ENCODE results near the gene CARNS1. TPM values are rescaled to one million over a fixed set of nuclear protein-coding genes. Genes with fewer than 3 reads are reported as not detected.

Gene CARNS1
- total and polyA plus RNA-seq, 2 of the 13 experiments (the other 11 are each of a cell fraction or from before 2014, with no cell fraction given), result not detected

DNA sequence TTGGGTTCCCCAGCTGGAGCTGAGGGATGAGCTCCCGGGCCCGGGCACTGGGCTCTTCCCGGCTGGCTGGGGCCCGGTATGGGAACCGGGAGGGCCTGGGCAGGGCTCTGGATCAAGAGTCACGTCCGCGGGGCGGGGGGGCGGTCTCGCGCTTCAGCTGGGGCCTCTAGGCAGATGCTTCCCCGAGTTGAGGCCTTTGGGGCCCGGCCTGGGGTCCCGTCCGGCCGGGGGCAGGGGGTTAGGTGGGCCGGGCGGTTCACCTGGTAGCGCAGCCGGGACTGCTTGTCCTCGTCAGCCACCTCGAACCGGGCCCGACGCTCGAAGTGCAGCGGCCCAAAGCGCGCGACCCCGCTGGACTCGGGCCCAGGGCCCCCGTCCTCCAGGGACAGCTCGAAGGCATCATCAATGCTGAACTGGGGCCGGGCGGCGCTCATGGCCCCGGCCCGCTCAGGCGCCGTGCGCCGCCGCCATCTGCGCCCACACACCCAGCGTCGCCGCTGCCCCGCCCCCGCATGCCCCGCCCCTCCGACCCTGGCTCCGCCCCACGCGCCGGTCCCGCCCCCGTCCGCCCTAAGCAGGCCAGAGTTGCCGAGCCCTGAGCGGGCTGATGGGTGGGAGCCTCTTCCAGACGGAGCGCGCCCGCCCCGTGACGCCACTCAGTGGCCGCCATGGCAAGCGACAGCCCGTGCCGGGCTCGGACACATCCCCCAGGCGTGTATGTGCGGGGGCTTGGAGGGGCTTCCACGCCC is 53.5 kb downstream of the CARNS1 start, which contains the start of gene TMEM134 (continued):
- TF ChIP-seq NCOA2 (CRISPR knock-in tag; IDR thresholded peaks at IDR 0.05) (peak; percentile 50; the same call in 1 of the 2 replicates), ZNF720 (CRISPR knock-in tag; IDR thresholded peaks at IDR 0.05) (no peak), POLR2AphosphoS5 (IDR thresholded peaks at IDR 0.05; ENCODE audit: low read depth, low read length) (peak; percentile 77), SP4 (CRISPR knock-in tag; IDR thresholded peaks at IDR 0.05) (peak; percentile 99), ELF3 (CRISPR knock-in tag; IDR thresholded peaks at IDR 0.05) (peak; percentile 55; the same call in 1 of the 2 replicates), ZNF501 (CRISPR knock-in tag; IDR thresholded peaks at IDR 0.05) (peak; percentile 68; the same call in 1 of the 2 replicates), KLF12 (CRISPR knock-in tag; IDR thresholded peaks at IDR 0.05; ENCODE audit: borderline replicate concordance) (peak; percentile 74; the same call in 1 of the 2 replicates), SP1 (IDR thresholded peaks at IDR 0.05) (no peak), SP1 (CRISPR knock-in tag; IDR thresholded peaks at IDR 0.05) (peak; percentile 100), ZBTB20 (CRISPR knock-in tag; IDR thresholded peaks at IDR 0.05; ENCODE audit: borderline replicate concordance, low read depth) (no peak), ZFP36L2 (CRISPR knock-in tag; IDR thresholded peaks at IDR 0.05) (no peak)
- TF ChIP-seq, protein P1, sequence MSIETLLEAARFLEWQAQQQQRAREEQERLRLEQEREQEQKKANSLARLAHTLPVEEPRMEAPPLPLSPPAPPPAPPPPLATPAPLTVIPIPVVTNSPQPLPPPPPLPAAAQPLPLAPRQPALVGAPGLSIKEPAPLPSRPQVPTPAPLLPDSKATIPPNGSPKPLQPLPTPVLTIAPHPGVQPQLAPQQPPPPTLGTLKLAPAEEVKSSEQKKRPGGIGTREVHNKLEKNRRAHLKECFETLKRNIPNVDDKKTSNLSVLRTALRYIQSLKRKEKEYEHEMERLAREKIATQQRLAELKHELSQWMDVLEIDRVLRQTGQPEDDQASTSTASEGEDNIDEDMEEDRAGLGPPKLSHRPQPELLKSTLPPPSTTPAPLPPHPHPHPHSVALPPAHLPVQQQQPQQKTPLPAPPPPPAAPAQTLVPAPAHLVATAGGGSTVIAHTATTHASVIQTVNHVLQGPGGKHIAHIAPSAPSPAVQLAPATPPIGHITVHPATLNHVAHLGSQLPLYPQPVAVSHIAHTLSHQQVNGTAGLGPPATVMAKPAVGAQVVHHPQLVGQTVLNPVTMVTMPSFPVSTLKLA (IDR thresholded peaks at IDR 0.05), result peak; percentile 39; the same call in 1 of the 2 replicates
- TF ChIP-seq, protein P2, sequence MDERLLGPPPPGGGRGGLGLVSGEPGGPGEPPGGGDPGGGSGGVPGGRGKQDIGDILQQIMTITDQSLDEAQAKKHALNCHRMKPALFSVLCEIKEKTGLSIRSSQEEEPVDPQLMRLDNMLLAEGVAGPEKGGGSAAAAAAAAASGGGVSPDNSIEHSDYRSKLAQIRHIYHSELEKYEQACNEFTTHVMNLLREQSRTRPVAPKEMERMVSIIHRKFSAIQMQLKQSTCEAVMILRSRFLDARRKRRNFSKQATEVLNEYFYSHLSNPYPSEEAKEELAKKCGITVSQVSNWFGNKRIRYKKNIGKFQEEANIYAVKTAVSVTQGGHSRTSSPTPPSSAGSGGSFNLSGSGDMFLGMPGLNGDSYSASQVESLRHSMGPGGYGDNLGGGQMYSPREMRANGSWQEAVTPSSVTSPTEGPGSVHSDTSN (CRISPR knock-in tag; IDR thresholded peaks at IDR 0.05), result no peak
- TF ChIP-seq, protein P3, sequence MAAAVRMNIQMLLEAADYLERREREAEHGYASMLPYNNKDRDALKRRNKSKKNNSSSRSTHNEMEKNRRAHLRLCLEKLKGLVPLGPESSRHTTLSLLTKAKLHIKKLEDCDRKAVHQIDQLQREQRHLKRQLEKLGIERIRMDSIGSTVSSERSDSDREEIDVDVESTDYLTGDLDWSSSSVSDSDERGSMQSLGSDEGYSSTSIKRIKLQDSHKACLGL (CRISPR knock-in tag; IDR thresholded peaks at IDR 0.05), result peak; percentile 20; the same call in 1 of the 2 replicates
- TF ChIP-seq, protein P4, sequence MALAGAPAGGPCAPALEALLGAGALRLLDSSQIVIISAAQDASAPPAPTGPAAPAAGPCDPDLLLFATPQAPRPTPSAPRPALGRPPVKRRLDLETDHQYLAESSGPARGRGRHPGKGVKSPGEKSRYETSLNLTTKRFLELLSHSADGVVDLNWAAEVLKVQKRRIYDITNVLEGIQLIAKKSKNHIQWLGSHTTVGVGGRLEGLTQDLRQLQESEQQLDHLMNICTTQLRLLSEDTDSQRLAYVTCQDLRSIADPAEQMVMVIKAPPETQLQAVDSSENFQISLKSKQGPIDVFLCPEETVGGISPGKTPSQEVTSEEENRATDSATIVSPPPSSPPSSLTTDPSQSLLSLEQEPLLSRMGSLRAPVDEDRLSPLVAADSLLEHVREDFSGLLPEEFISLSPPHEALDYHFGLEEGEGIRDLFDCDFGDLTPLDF (CRISPR knock-in tag; IDR thresholded peaks at IDR 0.05), result peak; percentile 43; the same call in 1 of the 2 replicates
- TF ChIP-seq, protein P5, sequence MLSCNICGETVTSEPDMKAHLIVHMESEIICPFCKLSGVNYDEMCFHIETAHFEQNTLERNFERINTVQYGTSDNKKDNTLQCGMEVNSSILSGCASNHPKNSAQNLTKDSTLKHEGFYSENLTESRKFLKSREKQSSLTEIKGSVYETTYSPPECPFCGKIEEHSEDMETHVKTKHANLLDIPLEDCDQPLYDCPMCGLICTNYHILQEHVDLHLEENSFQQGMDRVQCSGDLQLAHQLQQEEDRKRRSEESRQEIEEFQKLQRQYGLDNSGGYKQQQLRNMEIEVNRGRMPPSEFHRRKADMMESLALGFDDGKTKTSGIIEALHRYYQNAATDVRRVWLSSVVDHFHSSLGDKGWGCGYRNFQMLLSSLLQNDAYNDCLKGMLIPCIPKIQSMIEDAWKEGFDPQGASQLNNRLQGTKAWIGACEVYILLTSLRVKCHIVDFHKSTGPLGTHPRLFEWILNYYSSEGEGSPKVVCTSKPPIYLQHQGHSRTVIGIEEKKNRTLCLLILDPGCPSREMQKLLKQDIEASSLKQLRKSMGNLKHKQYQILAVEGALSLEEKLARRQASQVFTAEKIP (CRISPR knock-in tag; IDR thresholded peaks at IDR 0.05; ENCODE audit: borderline replicate concordance), result no peak
- TF ChIP-seq, protein P6, sequence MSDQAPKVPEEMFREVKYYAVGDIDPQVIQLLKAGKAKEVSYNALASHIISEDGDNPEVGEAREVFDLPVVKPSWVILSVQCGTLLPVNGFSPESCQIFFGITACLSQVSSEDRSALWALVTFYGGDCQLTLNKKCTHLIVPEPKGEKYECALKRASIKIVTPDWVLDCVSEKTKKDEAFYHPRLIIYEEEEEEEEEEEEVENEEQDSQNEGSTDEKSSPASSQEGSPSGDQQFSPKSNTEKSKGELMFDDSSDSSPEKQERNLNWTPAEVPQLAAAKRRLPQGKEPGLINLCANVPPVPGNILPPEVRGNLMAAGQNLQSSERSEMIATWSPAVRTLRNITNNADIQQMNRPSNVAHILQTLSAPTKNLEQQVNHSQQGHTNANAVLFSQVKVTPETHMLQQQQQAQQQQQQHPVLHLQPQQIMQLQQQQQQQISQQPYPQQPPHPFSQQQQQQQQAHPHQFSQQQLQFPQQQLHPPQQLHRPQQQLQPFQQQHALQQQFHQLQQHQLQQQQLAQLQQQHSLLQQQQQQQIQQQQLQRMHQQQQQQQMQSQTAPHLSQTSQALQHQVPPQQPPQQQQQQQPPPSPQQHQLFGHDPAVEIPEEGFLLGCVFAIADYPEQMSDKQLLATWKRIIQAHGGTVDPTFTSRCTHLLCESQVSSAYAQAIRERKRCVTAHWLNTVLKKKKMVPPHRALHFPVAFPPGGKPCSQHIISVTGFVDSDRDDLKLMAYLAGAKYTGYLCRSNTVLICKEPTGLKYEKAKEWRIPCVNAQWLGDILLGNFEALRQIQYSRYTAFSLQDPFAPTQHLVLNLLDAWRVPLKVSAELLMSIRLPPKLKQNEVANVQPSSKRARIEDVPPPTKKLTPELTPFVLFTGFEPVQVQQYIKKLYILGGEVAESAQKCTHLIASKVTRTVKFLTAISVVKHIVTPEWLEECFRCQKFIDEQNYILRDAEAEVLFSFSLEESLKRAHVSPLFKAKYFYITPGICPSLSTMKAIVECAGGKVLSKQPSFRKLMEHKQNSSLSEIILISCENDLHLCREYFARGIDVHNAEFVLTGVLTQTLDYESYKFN (CRISPR knock-in tag; conservative IDR thresholded peaks at IDR 0.05), result peak; percentile 63
- TF ChIP-seq, protein P7, sequence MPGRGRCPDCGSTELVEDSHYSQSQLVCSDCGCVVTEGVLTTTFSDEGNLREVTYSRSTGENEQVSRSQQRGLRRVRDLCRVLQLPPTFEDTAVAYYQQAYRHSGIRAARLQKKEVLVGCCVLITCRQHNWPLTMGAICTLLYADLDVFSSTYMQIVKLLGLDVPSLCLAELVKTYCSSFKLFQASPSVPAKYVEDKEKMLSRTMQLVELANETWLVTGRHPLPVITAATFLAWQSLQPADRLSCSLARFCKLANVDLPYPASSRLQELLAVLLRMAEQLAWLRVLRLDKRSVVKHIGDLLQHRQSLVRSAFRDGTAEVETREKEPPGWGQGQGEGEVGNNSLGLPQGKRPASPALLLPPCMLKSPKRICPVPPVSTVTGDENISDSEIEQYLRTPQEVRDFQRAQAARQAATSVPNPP (CRISPR knock-in tag; IDR thresholded peaks at IDR 0.05), result no peak
